ENCODE data around the gene SARM1. TPM values are rescaled to one million over a fixed set of nuclear protein-coding genes. Genes with fewer than 3 reads are reported as not detected.

SARM1 gene
- total and polyA plus RNA-seq, 2 of the 8 experiments (the other 6 are each of a cell fraction or from before 2014, with no cell fraction given) = 5.8 to 9.2 TPM

DNA sequence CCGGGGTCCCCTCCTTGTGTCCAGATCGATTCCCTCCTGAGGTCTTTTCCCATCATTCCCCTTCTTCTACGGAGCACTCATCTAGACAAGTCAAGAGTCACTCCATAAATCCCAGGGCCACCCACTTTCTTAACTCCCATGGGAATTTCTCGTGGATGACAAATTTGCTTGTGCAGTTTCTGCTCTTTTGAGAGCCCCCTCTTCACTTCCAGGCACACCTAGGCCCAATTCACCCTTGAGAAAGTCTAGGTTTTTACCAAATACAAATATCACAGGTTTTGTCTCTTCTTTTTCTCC, 13.6 kb upstream of the SARM1 start:
- H2BK15ac ChIP-seq (ENCODE audit: low read length) = no peak overlapping the region
- peaks cover 0 to 18% of the 10 kb centered on the region in 2 experiments; a peak in 2 of 4 replicates for H3K79me2 ChIP-seq (ENCODE audit: control insufficient read depth in 1 of 2, insufficient read depth in 2 of 2, low read length in 2 of 2)
- no peak overlapping the region for H4K91ac ChIP-seq (replicated peaks; ENCODE audit: insufficient read length, low read length)
- POLR2A ChIA-PET (ENCODE audit: partially characterized antibody) = interaction anchor here (0.9 to 10.6 kb wide), 11 partner anchors 11 to 148 kb away, joined by 3 to 103 read pairs (median 9); partner anchors contain the start of genes FOXN1, IFT20, SARM1 and SEBOX
- peaks cover 3 to 13% (median 5%) of the 10 kb centered on the region in 4 experiments; a peak in 6 of 7 replicates for H3K4me1 ChIP-seq (replicated peaks in 1 of 4; ENCODE audit: control insufficient read depth in 3 of 4, insufficient read depth in 4 of 4, low read length in 3 of 4)
- no peaks in the 10 kb centered on the region for H3K9me3 ChIP-seq (ENCODE audit: insufficient read depth in 2 of 2, low read depth in 1 of 2, low read length in 1 of 2)
- DNase-seq (ENCODE audit: low read depth in 1 of 2, low spot score in 2 of 2) (no peak), FAIRE-seq (no peak)
- peak overlapping the region; percentile 70 for H3K27ac ChIP-seq (ENCODE audit: low read depth, low read length)
- no peak overlapping the region for H2BK12ac ChIP-seq (ENCODE audit: low read depth, low read length)
- no peak overlapping the region for H3K14ac ChIP-seq (ENCODE audit: insufficient read length)
- H3K79me1 ChIP-seq (ENCODE audit: low read depth, low read length) = peaks cover 4% of the 10 kb centered on the region; the same call in 1 of the 2 replicates
- peak overlapping the region; percentile 82 to 97 (median 86) for H3K4me3 ChIP-seq (ENCODE audit: extremely low read depth in 1 of 4, insufficient read depth in 2 of 4, low read depth in 3 of 4, low read length in 4 of 4)
- 7% methylated on average over 4 of the region's 4 CpGs; no CpG with 5 or more reads in 1 of the 2 experiments for WGBS, 2 experiments (ENCODE audit: extremely low coverage in 1 of 2, insufficient coverage in 1 of 2, insufficient read length in 1 of 2, insufficient replicate concordance in 2 of 2, low coverage in 1 of 2, low lambda C conversion rate in 2 of 2, missing lambda C conversion rate in 1 of 2)
- H3K4me2 ChIP-seq (ENCODE audit: insufficient read depth in 1 of 2, low read depth in 2 of 2, low read length in 2 of 2) = peak overlapping the region; percentile 80 to 83
- CTCF ChIA-PET (ENCODE audit: partially characterized antibody) = interaction anchor here (0.7 to 4.4 kb wide), 7 partner anchors 13 to 217 kb away, joined by 3 to 20 read pairs (median 3); partner anchors contain the start of genes IFT20, SARM1, TNFAIP1 and VTN
- H4K20me1 ChIP-seq (replicated peaks in 1 of 2; ENCODE audit: control insufficient read depth in 1 of 2, insufficient read depth in 2 of 2, low read length in 2 of 2) = peaks cover 0 to 1% of the 10 kb centered on the region in 2 experiments
- H3K23ac ChIP-seq (ENCODE audit: insufficient read length) = no peak overlapping the region
- no peak overlapping the region for H2BK120ac ChIP-seq (replicated peaks; ENCODE audit: low read depth, low read length)
- no peak overlapping the region for H2BK5ac ChIP-seq (ENCODE audit: low read depth, low read length)
- H2AFZ ChIP-seq (ENCODE audit: low read length) = no peak overlapping the region
- peaks cover 9% of the 10 kb centered on the region for H3K23me2 ChIP-seq (ENCODE audit: low read depth, low read length)
- H2BK20ac ChIP-seq (ENCODE audit: low read length) = no peak overlapping the region
- H4K8ac ChIP-seq (ENCODE audit: extremely low read depth, insufficient read depth, low read length) = peak overlapping the region; percentile 97; the same call in 1 of the 2 replicates
- H3K36me3 ChIP-seq (ENCODE audit: control insufficient read depth in 2 of 4, insufficient read depth in 4 of 4, low read length in 3 of 4) = peaks cover 20 to 41% (median 38%) of the 10 kb centered on the region in 4 experiments
- peak overlapping the region; percentile 85 to 91 (median 88); a peak in 6 of 7 replicates for H3K9ac ChIP-seq (replicated peaks in 1 of 4; ENCODE audit: extremely low read depth in 1 of 4, low read depth in 3 of 4, low read length in 3 of 4)
- no peak overlapping the region for H4K5ac ChIP-seq (ENCODE audit: insufficient read length, low read depth, low read length)
- H3K4ac ChIP-seq (replicated peaks; ENCODE audit: insufficient read length, low read depth, low read length) = no peak overlapping the region
- H3K18ac ChIP-seq (ENCODE audit: extremely low read depth, low read length) = no peak overlapping the region
- no peaks in the 10 kb centered on the region for H3K27me3 ChIP-seq (replicated peaks in 1 of 4; ENCODE audit: control insufficient read depth in 3 of 4, extremely low read depth in 1 of 4, insufficient read depth in 3 of 4, low read length in 3 of 4)
- TF ChIP-seq MAFK (IDR thresholded peaks at IDR 0.05; ENCODE audit: low read depth, low read length) (no peak), KDM5A (IDR thresholded peaks at IDR 0.05; ENCODE audit: low read length) (peak; percentile 83; the same call in 1 of the 2 replicates)
- H2AK5ac ChIP-seq (ENCODE audit: low read depth, low read length) = no peak overlapping the region
- H3K56ac ChIP-seq (replicated peaks; ENCODE audit: insufficient read length, low read depth, low read length) = no peak overlapping the region

All from H1 (cell line).